Non-pigmented ciliary epithelial cell (primary cell): ENCODE data around the gene ACSM4.
A peak's percentile ranks its signal among the peaks of the same experiment; 100 is the strongest.
"Not testable (repeated sequence)": the region's sequence is repeated elsewhere in the genome, so short reads cannot be mapped to it uniquely, and the experiment has no call there.

Experiments used
- DNase-seq: peaks from one replicate; pipeline ENCODE4 v3.0.0-alpha.2; 2010; ENCODE audit warnings: low read depth

ACSM4 gene

DNA sequence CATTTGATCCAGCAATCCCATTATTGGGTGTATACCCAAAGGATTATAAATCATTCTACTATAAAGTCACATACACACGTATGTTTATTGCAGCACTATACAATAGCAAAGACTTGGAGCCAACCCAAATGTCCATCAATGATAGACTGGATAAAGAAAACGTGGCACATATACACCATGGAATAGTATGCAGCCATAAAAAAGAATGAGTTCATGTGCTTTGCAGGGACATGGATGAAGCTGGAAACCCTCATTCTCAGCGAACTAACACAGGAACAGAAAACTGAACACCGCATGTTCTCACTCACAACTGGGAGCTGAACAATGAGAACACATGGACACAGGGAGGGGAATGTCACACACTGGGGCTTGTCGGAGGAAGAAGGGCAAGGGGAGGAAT is 33.9 kb downstream of the ACSM4 start:
- not testable (repeated sequence) for DNase-seq

DNA sequence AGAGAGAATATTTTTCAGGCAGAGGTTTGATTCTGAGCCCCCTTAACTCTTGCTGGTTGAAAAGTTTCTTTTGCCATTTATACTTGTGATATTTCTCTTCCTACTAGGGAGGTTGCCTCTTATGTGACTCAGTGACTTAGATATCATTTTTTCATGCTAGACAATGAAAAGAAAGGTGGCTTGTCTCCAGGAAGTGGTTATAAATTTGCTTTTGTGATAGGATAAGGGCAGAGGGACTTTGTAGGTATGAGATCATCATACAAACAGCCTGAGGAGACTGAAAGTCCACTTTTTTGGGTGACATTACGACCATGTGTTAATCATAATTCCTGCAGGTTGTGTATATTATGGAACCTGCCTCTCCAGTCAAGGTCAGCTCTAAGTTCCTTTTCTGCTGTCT is 35.8 kb downstream of the ACSM4 start:
- DNase-seq: no peak

DNA sequence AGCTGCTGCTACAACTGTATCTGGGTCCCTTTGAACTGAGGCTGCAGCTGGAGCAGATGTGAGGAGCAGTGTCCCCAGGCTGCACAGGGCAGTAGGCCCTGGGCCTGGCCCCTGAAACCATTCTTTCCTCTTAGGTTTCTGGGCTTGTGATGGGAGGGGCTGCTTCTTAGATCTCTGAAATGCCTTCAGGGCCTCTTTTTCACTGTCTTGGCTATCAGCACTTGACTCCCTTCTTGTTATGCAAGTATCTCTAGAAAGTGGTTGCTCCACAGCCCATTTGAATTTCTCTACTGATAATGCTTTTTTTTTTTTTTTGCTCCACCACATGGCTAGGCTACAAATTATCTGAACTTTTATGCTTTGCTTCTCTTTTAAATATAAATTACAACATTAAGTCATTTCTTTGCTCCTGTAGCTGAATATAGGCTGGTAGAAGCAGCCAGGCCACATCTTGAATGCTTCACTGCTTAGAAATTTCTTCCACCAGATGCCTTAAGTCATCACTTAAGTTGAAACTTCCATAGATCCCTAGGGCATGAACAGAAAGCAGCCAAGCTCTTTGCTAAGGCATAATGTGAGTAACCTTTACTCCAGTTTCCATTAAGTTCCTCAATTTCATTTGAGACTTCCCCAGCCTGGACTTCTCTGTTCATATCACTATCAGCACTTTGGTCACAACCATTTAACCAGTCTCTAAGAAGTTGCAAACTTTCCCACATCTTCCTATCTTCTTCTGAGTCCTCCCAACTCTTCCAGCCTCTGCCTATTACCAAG is 41.1 kb downstream of the ACSM4 start:
- DNase-seq: no peak

DNA sequence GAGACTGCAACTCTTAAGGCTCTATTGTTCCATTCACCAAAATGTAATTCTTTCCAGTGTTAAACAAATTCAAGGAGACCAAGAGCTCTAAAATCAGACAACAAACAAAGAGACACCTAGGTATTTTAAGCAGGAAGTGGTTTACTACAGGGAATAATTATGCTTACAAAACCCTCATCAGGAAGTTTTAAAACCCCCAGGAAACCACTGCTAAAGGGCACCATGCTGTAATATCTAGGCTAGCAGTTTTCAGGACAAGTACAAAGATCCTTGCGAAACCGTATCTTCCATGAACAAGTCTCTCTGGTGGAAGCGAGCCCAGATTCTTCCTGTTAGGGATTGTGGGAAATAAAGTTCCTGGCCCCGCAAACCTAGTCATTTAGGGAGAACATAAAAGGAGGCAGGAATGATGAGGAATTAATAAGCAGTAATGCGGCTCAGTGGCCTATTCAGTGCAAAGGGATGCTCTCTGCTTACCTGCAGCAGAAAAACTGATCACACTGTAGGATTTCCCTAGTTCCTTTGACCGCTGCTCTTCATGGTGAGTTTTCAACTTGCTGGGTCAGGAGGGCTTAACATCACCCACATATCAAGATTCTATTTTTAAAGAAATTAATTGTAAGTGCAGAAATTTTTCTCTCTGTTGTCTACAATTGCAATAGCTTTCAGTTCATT is 42.8 kb downstream of the ACSM4 start:
- no peak for DNase-seq

DNA sequence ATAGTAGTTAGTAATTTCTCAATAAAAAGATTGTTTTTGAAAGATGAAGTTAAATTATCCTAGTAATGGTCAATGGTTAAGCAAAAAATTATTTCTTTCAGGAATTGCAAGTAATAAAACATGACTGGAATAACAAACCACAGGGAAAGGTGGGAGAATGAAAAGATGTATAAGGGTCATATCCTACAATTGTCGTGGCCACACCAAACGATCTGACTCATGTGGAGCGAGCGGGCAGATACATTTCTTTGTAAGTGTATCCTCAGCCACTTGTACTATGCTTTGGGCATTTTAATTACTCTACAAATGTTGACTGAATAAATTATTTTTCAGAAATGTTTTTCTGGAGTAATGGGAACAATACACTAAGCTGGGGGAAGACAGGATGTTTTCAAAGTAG is 45.5 kb downstream of the ACSM4 start:
- DNase-seq: no peak

DNA sequence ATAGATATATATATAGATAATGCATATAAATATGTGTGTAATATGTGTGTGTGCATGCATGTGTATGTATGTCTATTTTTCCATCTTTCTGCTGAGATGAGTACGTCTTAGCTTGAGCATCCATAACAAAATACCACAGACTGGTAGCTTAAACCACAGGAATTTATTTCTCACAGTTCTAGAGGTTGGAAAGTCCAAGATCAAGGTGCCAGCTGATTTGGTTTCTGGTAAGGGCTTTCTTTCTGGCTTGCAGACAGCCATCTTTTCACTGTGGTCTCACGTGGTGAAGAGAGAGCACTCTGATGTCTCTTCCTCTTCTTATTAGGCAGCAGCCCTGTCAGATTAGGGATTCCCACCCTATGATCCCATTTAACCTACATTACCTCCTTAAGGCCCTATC is 47.3 kb downstream of the ACSM4 start:
- DNase-seq: no peak

DNA sequence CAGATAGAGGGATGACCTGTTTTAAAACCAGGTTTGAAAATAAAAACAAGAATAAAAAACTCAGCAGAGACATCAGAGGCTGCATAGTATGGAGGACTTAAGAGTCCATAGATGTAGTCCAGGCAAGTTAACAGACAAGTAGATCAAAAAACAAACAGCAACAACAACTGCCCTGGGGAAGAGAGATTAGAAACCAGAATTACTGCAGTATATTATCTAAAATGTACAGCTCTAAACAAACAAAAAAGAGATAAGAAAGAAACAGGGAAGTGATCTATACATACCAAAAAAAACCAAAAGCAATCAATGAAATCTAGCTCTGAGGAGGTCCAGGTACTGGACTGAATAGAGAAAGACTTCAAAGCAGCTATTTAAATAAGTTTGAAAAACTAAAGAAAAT is 48.8 kb downstream of the ACSM4 start:
- no peak for DNase-seq

DNA sequence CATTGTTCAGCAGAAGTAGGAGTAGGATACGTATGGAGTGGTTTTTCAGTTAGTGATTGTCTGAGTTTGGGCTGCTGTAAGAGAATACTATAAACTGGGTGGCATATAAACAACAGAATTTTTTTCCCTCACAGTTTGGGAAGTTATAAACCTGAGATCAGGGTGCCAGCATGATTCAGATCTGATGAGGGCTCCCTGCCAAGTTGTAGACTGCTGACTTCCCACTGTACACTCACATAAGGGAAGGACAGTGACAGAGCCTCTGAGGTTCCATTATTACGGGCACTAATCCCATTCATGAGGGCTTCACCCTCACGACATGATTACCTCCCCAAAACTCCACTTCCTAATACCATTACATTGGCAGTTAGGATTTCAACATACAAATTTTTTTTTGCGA is 50.7 kb downstream of the ACSM4 start:
- DNase-seq: no peak

DNA sequence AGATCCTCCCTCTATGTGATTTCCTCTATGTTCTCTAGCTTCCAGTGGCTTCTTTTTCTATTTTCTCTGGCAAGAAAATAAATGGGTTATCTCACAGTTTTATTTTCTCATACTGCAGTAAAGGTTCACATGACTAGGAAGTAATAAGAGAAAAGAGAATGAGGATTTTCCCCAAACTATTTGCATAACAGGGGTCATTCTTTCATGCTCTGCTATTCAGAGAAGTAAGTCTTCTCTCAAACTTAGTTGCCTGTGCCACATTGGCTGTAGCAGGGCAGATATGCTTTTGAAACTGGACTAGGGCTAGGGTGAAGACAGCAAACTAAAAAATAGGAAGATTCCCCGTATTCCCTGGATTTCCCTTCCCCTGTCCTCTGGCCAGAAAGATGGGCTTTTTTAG is 57.4 kb downstream of the ACSM4 start:
- DNase-seq: no peak

DNA sequence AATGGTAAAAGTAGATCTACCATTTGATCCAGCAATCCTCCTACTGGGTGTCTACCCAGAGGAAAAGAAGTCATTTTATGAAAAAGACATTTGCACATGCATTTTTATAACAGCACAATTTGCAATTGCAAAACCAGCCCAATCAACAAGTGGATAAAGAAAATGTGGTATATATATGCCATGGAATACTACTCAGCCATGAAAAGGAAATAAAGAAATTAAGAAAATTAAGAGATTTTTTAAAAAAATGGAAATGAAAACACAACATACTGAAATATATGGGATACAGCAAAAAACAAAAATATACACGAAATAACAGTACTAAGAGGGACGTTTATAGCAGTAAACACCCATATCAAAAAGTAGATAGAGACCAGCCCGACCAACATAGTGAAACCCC is 58.9 kb downstream of the ACSM4 start:
- DNase-seq: no peak

DNA sequence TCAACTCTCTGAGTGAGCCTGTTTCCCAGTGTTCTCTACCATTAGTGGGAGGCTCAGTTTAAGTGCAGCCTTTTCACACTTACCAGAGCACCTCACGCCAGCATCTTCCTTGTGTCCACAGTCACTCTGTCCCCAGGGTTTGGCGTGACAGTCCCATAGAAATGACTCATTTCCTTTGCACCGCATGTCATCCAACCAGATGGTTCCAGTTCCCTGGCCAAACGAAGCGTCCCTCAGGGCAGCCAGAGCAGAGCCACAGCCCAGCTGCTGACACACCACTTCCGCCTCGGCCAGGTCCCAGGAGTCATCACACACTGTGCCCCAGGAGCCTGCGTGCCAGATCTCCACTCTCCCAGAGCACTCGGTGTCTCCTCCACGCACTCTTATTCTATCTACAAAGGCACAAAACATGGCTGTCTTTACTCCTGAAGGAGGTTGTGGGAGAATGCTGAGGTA is 65.4 kb downstream of the ACSM4 start:
- no peak for DNase-seq

DNA sequence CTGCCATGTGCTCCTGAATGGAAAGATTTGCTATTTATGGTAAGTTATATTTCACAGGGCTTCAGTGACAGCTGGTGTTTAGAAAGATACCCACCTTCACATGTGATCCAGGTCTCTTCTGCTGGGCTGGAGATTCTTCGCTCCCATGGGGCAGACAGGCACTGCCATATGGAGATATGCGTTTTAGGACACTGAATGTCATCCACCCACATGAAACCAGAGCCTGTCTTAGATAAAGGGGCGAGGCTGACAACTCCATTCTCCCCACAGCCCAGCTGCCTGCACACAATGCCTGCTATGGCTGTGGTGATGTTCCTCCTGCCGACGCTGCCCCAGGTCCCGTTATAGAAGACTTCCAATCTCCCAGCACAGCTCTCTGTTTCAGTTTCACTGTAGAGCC is 69.4 kb downstream of the ACSM4 start:
- DNase-seq: no peak

DNA sequence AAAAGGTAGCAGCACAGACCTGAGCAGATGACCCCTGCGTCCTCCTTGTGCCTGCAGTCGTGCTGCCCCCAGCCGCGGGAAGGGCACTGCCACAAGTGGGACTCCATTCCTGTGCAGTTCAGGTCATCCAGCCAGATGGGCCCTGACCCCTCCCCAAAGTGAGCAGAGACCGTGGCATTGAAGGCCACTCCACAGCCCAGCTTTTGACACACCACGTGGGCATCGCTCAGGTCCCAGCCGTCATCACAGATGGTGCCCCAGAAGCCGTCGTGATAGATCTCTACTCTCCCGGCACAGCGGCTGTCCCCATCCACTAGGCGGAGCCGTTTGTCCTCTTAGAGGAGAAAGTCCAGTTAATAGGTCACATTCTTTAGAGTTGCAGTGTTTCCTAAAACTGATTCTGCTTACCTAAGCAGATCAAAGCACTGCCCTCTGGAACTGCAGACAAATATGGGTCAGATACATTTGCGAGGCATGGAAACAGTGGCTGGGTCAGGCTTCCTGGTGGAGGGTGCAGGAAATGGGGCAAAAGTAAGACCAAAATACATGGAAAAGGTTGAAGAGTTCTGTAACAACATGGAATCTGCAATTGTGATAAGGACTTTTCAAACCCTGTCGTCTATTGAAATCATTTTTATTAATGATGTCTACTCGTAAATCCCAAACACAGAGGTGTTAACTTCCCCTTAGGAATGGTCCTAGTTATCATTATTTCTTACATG is 70.7 kb downstream of the ACSM4 start:
- no peak for DNase-seq

DNA sequence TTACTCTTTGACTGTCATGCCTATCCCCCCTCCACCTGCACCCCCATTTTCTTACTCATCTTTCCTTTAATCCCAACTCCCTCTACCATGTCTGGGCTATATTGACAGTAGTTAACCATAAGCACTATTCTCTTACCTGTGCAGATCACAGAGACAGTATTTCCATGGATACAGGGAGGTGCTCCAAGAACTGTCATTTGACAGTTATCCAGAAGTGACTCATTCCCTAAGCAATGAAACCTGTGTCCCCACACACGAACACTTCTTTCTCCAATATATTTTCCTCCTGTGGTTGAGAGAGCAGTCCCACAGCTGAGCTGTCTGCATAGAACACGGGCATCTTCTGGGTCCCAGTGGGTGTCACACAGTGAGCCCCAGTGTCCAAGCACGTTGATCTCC is 71.3 kb downstream of the ACSM4 start:
- no peak for DNase-seq

DNA sequence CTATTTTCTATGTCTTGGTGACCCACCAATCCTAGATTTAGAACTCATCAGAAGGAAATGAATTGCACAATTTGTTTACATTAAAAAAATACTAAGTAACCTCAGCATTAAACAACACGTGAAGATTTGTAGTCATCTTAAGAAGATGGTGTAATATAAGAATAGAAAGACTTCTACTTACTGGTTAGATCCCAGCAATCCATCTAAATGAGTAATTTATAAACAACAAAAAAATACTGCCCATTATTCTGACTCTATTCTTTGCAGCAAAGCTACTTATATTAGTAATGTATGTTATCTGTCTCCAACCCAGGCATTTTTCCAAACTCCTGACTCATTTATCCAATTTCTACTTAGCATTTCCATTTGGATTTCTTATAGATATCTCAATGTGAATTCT is 72.3 kb downstream of the ACSM4 start:
- peak; percentile 51 for DNase-seq
